IMR-90 (cell line): ENCODE results near the gene IGSF22. TPM values are rescaled to one million over a fixed set of nuclear protein-coding genes. Genes with fewer than 3 reads are reported as not detected.

Experiments used
- ATAC-seq: fragments of 200-7000 bp; cut with Tn5 transposase; 2 replicates; pipeline ENCODE4 v1.9.1; 2020; ENCODE audit warnings: low read depth, mild to moderate bottlenecking, moderate library complexity
- BruUV-seq: library from RNA; stranded (reverse); fragments of 400-500 nt; replicated peaks from 2 replicates; lab custom pipeline; 2021; lab: Mats Ljungman, UMichigan
- CTCF ChIA-PET: fragments of 300-600 bp; formaldehyde crosslinking; extraction: SDS; loops from one replicate; lab custom pipeline; 2021; ENCODE audit warnings: antibody characterized with exemption; lab: Yijun Ruan, JAX
- POLR2A ChIA-PET: fragments of 300-600 bp; sonication (Branson Sonifier 250); formaldehyde crosslinking; loops from one replicate; lab custom pipeline; 2022; ENCODE audit warnings: antibody characterized with exemption; ENCODE audit not compliant: unreplicated experiment; lab: Charles Lee
- DNase-seq: peaks from one replicate; pipeline ENCODE4 v3.0.0; 2013
- H2AFZ ChIP-seq: replicated peaks from 2 replicates; pipeline ENCODE3; 2013; ENCODE audit warnings: low read length, mild to moderate bottlenecking; ENCODE audit not compliant: poor library complexity
- H2AK5ac ChIP-seq: 2 replicates; pipeline ENCODE4 v1.6.1; 2013; ENCODE audit warnings: low read depth, low read length, inconsistent platforms
- H2AK9ac ChIP-seq: replicated peaks from 2 replicates; pipeline ENCODE3; 2013; ENCODE audit warnings: mild to moderate bottlenecking, low read depth, low read length, moderate library complexity; ENCODE audit not compliant: poor library complexity
- H2BK120ac ChIP-seq: 2 replicates; pipeline ENCODE4 v1.6.1; 2013; ENCODE audit warnings: low read depth, low read length, inconsistent platforms
- H2BK15ac ChIP-seq: 3 replicates; pipeline ENCODE4 v1.6.1; 2013; ENCODE audit warnings: low read depth, low read length, inconsistent platforms
- H2BK20ac ChIP-seq: 2 replicates; pipeline ENCODE4 v1.6.1; 2013; ENCODE audit warnings: low read depth, mild to moderate bottlenecking, inconsistent platforms, low read length, moderate library complexity
- H2BK5ac ChIP-seq: 2 replicates; pipeline ENCODE4 v1.6.1; 2013; ENCODE audit warnings: mild to moderate bottlenecking, low read depth, low read length, inconsistent platforms; ENCODE audit not compliant: poor library complexity, severe bottlenecking
- H3K14ac ChIP-seq: replicated peaks from 2 replicates; pipeline ENCODE4 v1.6.1; 2013; ENCODE audit warnings: low read depth, low read length, inconsistent platforms
- H3K18ac ChIP-seq: 2 replicates; pipeline ENCODE4 v1.6.1; 2013; ENCODE audit warnings: low read depth, low read length, control low read depth
- H3K23ac ChIP-seq: 2 replicates; pipeline ENCODE4 v1.6.1; 2013; ENCODE audit warnings: low read depth, low read length, inconsistent platforms
- H3K27ac ChIP-seq: 2 replicates; pipeline ENCODE4 v1.5.1; 2013; ENCODE audit warnings: mild to moderate bottlenecking, control low read depth, low read length; ENCODE audit not compliant: insufficient read depth
- H3K27me3 ChIP-seq: 2 replicates; pipeline ENCODE4 v1.6.1; 2013; ENCODE audit warnings: low read length; ENCODE audit not compliant: control insufficient read depth, insufficient read depth
- H3K36me3 ChIP-seq: 2 replicates; pipeline ENCODE4 v1.6.1; 2013; ENCODE audit warnings: low read length, mixed read lengths; ENCODE audit not compliant: control insufficient read depth, insufficient read depth
- H3K4ac ChIP-seq: 2 replicates; pipeline ENCODE4 v1.6.1; 2013; ENCODE audit warnings: low read depth, low read length, inconsistent platforms
- H3K4me1 ChIP-seq: 2 replicates; pipeline ENCODE4 v1.6.1; 2013; ENCODE audit warnings: low read length, mixed read lengths; ENCODE audit not compliant: control insufficient read depth, insufficient read depth
- H3K4me2 ChIP-seq: 2 replicates; pipeline ENCODE4 v1.6.1; 2013; ENCODE audit warnings: low read depth, mild to moderate bottlenecking, control low read depth, low read length, moderate library complexity
- H3K4me3 ChIP-seq: 2 replicates; pipeline ENCODE4 v1.5.1; 2013; ENCODE audit warnings: low read depth, mild to moderate bottlenecking, control low read depth, low read length, moderate library complexity; ENCODE audit not compliant: insufficient read depth
- H3K56ac ChIP-seq: 2 replicates; pipeline ENCODE4 v1.6.1; 2013; ENCODE audit warnings: low read length, inconsistent platforms; ENCODE audit not compliant: insufficient read depth; ENCODE audit errors: extremely low read depth
- H3K79me1 ChIP-seq, 2 experiments: 2 replicates each; pipeline ENCODE4 v1.6.1; 2013; ENCODE audit warnings: low read length in 2 of 2, inconsistent platforms in 1 of 2, low read depth in 1 of 2
- H3K9ac ChIP-seq: 2 replicates; pipeline ENCODE4 v1.6.1; 2013; ENCODE audit warnings: low read depth, low read length, control low read depth
- H3K9me1 ChIP-seq: 2 replicates; pipeline ENCODE4 v1.6.1; 2013; ENCODE audit warnings: low read length, inconsistent platforms; ENCODE audit not compliant: insufficient read depth
- H3K9me3 ChIP-seq: 2 replicates; pipeline ENCODE4 v1.6.1; 2013; ENCODE audit warnings: low read length; ENCODE audit not compliant: control insufficient read depth, insufficient read depth
- H4K20me1 ChIP-seq: 2 replicates; pipeline ENCODE4 v1.6.1; 2013; ENCODE audit warnings: low read length, inconsistent platforms; ENCODE audit not compliant: insufficient read depth
- H4K5ac ChIP-seq: 2 replicates; pipeline ENCODE4 v1.6.1; 2013; ENCODE audit warnings: mild to moderate bottlenecking, low read depth, low read length, control low read depth
- H4K8ac ChIP-seq, 2 experiments: 2 replicates each; pipeline ENCODE4 v1.6.1; 2013; ENCODE audit warnings: low read depth in 2 of 2, low read length in 2 of 2, control low read depth in 1 of 2, inconsistent platforms in 1 of 2
- H4K91ac ChIP-seq: 2 replicates; pipeline ENCODE4 v1.6.1; 2013; ENCODE audit warnings: low read depth, low read length, inconsistent platforms; ENCODE audit not compliant: insufficient read depth
- FOS ChIP-seq: fragments of 150-350 bp; IDR thresholded peaks from 2 replicates; pipeline ENCODE4 v1.6.1; 2016; ENCODE audit warnings: low read depth, low read length
- NFE2L2 ChIP-seq: fragments of 150-350 bp; IDR thresholded peaks from 2 replicates; pipeline ENCODE4 v1.6.1; 2016; ENCODE audit warnings: low read depth, mild to moderate bottlenecking, low read length
- RAD21 ChIP-seq: IDR thresholded peaks from 2 replicates; pipeline ENCODE4 v1.6.1; 2012; ENCODE audit warnings: low read length, improper control_type of control experiment
- WGBS, 2 experiments: methylation state at CpG; one replicate each; pipeline versions ENCODE4 v1.1.5 to v1.1.7; 2013; ENCODE audit warnings: missing lambda C conversion rate in 2 of 2; ENCODE audit not compliant: insufficient read length in 1 of 2; ENCODE audit errors: extremely low coverage in 2 of 2; 5-methylcytosine and 5-hydroxymethylcytosine counted together
- dilution Hi-C: fragments of 300-500 bp; cut with HindIII; formaldehyde crosslinking; loops from one replicate; pipeline ENCODE4 v1.14.3; 2018; ENCODE audit warnings: low sequenced_read_pairs; ENCODE audit not compliant: unreplicated experiment
- in situ Hi-C: fragments of 300-500 bp; cut with MboI; formaldehyde crosslinking; loops from 3 replicates; pipeline ENCODE4 v1.14.3; 2019; ENCODE audit warnings: low sequenced_read_pairs, inconsistent platforms, mixed read lengths
- intact Hi-C: fragments of 100-400 bp; cut with micrococcal nuclease; formaldehyde crosslinking; loops from 2 replicates; pipeline ENCODE4 v1.10.0; 2022
- polyA plus RNA-seq, 3 experiments: library from polyadenylated mRNA; depleted of rRNA; stranded (reverse); fragments of >200 nt; gene quantifications; 2 replicates each; pipeline ENCODE4 v1.2.3, GENCODE V29; 2012; ENCODE audit warnings: low replicate concordance in 1 of 3
- total RNA-seq: library from RNA; depleted of rRNA; stranded (reverse); fragments of >200 nt; gene quantifications from 2 replicates; pipeline ENCODE4 v1.2.3, GENCODE V29; 2012

The IGSF22 gene
- total and polyA plus RNA-seq, 2 of the 4 experiments (the other 2 are of a cell fraction): not detected

GRCh38 chr11:18728658-18729057, 2.7 kb upstream of the IGSF22 start:
- Histone ChIP-seq H3K36me3 (no peaks in the 10 kb centered on the region), H3K9me1 (no peaks in the 10 kb centered on the region), H3K79me1 (no peaks in the 10 kb centered on the region), H3K23ac (no peak overlapping the region), H3K4ac (no peak overlapping the region), H3K27me3 (peaks cover 4% of the 10 kb centered on the region; the same call in 1 of the 2 replicates), H2AK9ac (no peak overlapping the region), H3K18ac (no peak overlapping the region), H2AFZ (no peak overlapping the region), H3K27ac (no peak overlapping the region), H3K9ac (no peak overlapping the region), H2BK120ac (no peak overlapping the region), H2BK15ac (no peak overlapping the region), H2BK5ac (no peak overlapping the region), H2BK20ac (no peak overlapping the region), H3K4me1 (no peaks in the 10 kb centered on the region), H4K8ac (no peak overlapping the region), H3K9me3 (no peaks in the 10 kb centered on the region), H2AK5ac (no peak overlapping the region), H3K4me3 (no peak overlapping the region), H3K56ac (no peak overlapping the region), H3K4me2 (no peak overlapping the region), H4K5ac (no peak overlapping the region), H4K20me1 (no peaks in the 10 kb centered on the region), H3K14ac (no peak overlapping the region), H4K91ac (no peak overlapping the region)
- 67% methylated on average over 4 of the region's 13 CpGs; no CpG with 5 or more reads in 1 of the 2 experiments for WGBS, 2 experiments
- dilution Hi-C loops (no loop called here), in situ Hi-C loops (loop anchor here (25.0 kb wide), 1 partner anchor 191 kb away; the partner anchor contains the start of gene TSG101), intact Hi-C loops (no loop called here)
- POLR2A ChIA-PET: no interaction called here
- TF ChIP-seq RAD21: no peak
- no peak for TF ChIP-seq NFE2L2
- no peak for TF ChIP-seq FOS
- DNase-seq (no peak), ATAC-seq (no peak)
- BruUV-seq: no TSS peak
- CTCF ChIA-PET: interaction anchor here (1.2 kb wide), 1 partner anchor 12 kb away, joined by 3 read pairs; no protein-coding TSS in a partner anchor
